HG02678 (cell line): ENCODE data around the gene CARD6.
"Not testable (repeated sequence)": the region's sequence is repeated elsewhere in the genome, so short reads cannot be mapped to it uniquely, and the experiment has no call there.

Experiments
- ATAC-seq: cut with Tn5 transposase; IDR thresholded peaks from one replicate; pipeline ENCODE4 v1.9.1; 2021; ENCODE audit warnings: mild to moderate bottlenecking, moderate library complexity; ENCODE audit not compliant: unreplicated experiment

CARD6 gene

GRCh38 chr5:40869384-40869783 is 28.2 kb downstream of the CARD6 start:
- no peak for ATAC-seq

- ATAC-seq: no peak
Measured at GRCh38 chr5:40871177-40871576, 30.0 kb downstream of the CARD6 start.

GRCh38 chr5:40872253-40872652 is 31.1 kb downstream of the CARD6 start:
- not testable (repeated sequence) for ATAC-seq

- no peak for ATAC-seq
Measured at GRCh38 chr5:40873286-40873880, 32.2 kb downstream of the CARD6 start.

- no peak for ATAC-seq
Measured at GRCh38 chr5:40875958-40876357, 34.8 kb downstream of the CARD6 start.

- no peak for ATAC-seq
Measured at GRCh38 chr5:40877371-40877988, 36.3 kb downstream of the CARD6 start.

GRCh38 chr5:40879163-40879942 is 38.2 kb downstream of the CARD6 start:
- ATAC-seq: peak; percentile 57

GRCh38 chr5:40882291-40882690 is 41.1 kb downstream of the CARD6 start:
- ATAC-seq: no peak

- not testable (repeated sequence) for ATAC-seq
Measured at GRCh38 chr5:40883051-40883450, 41.9 kb downstream of the CARD6 start.

GRCh38 chr5:40895440-40896425 is 54.6 kb downstream of the CARD6 start:
- not testable (repeated sequence) for ATAC-seq

- peak; percentile 91 for ATAC-seq
Measured at GRCh38 chr5:40904205-40904993, 63.2 kb downstream of the CARD6 start.

GRCh38 chr5:40904994-40905306 is 63.8 kb downstream of the CARD6 start:
- ATAC-seq: no peak

GRCh38 chr5:40906351-40906751 is 65.2 kb downstream of the CARD6 start:
- ATAC-seq: no peak

- no peak for ATAC-seq
Measured at GRCh38 chr5:40909264-40909663, 68.1 kb downstream of the CARD6 start, which contains the start of gene C7. Gene C7 (plus strand): TSS chr5:40909497. CDS start chr5:40909611, 114 bp downstream.

GRCh38 chr5:40909723-40910122 is 68.6 kb downstream of the CARD6 start:
- no peak for ATAC-seq
